ENCODE results near the gene ITFG1.

- no peak for TF ChIP-seq CTCF (IDR thresholded peaks at IDR 0.05)
- no peak for TF ChIP-seq POLR2A (IDR thresholded peaks at IDR 0.05)
These were observed 101.4 kb downstream of the ITFG1 start for GRCh38 chr16:47359478-47359877.

Measured in body of pancreas (tissue), 4 donors.